GM21423 (cell line): ENCODE data around the gene PAXX.

ENCODE experiments used
- ATAC-seq: cut with Tn5 transposase; IDR thresholded peaks from one replicate; pipeline ENCODE4 v1.9.1; 2021; ENCODE audit warnings: mild to moderate bottlenecking, moderate library complexity; ENCODE audit not compliant: unreplicated experiment

The PAXX gene

GRCh38 chr9:136980669-136981478, 11.3 kb upstream of the PAXX start:
- ATAC-seq: no peak

- ATAC-seq: no peak
These were observed 10.5 kb upstream of the PAXX start for GRCh38 chr9:136981588-136982231.

- ATAC-seq: no peak
These were observed 9.8 kb upstream of the PAXX start, which contains the start of gene LCNL1 for GRCh38 chr9:136982232-136983051. Gene LCNL1, plus strand, starts transcription at chr9:136982993. Its CDS starts 594 bp downstream, at chr9:136983587.

- ATAC-seq: no peak
These were observed 9.1 kb upstream of the PAXX start for GRCh38 chr9:136983167-136983566.

GRCh38 chr9:136983656-136984314, 8.4 kb upstream of the PAXX start:
- no peak for ATAC-seq

- ATAC-seq: no peak
These were observed 7.7 kb upstream of the PAXX start for GRCh38 chr9:136984464-136985026.

- no peak for ATAC-seq
These were observed 7.1 kb upstream of the PAXX start for GRCh38 chr9:136985027-136985602.

GRCh38 chr9:136985853-136986252, 6.4 kb upstream of the PAXX start:
- no peak for ATAC-seq

GRCh38 chr9:136988872-136989271, 3.4 kb upstream of the PAXX start:
- ATAC-seq: no peak

- ATAC-seq: no peak
These were observed 1.8 kb upstream of the PAXX start for GRCh38 chr9:136990242-136990911.

- ATAC-seq: no peak
These were observed 672 bp downstream of the PAXX start for GRCh38 chr9:136992819-136993369.

- no peak for ATAC-seq
These were observed 2.1 kb downstream of the PAXX start for GRCh38 chr9:136994180-136994887.

GRCh38 chr9:136994888-136995230, 2.6 kb downstream of the PAXX start:
- ATAC-seq: no peak

GRCh38 chr9:136995362-136995761, 3.1 kb downstream of the PAXX start:
- ATAC-seq: no peak

- ATAC-seq: no peak
These were observed 3.6 kb downstream of the PAXX start for GRCh38 chr9:136995772-136996311.

- no peak for ATAC-seq
These were observed 4.4 kb downstream of the PAXX start, which contains the start of gene CLIC3 for GRCh38 chr9:136996361-136997292. Gene CLIC3, minus strand, starts transcription at chr9:136996568. Its CDS starts 25 bp downstream, at chr9:136996543.

GRCh38 chr9:136997371-136997770, 5.1 kb downstream of the PAXX start:
- ATAC-seq: no peak
